Measurements from ENCODE around the gene ENO3.

The ENO3 gene

GRCh38 chr17:4938069-4938491, 12.8 kb upstream of the ENO3 start:
- no peak for DNase-seq

GRCh38 chr17:4938688-4939545, 12.0 kb upstream of the ENO3 start:
- no peak for DNase-seq

- no peak for DNase-seq
Observed at GRCh38 chr17:4939546-4939795, 11.4 kb upstream of the ENO3 start.

DNA sequence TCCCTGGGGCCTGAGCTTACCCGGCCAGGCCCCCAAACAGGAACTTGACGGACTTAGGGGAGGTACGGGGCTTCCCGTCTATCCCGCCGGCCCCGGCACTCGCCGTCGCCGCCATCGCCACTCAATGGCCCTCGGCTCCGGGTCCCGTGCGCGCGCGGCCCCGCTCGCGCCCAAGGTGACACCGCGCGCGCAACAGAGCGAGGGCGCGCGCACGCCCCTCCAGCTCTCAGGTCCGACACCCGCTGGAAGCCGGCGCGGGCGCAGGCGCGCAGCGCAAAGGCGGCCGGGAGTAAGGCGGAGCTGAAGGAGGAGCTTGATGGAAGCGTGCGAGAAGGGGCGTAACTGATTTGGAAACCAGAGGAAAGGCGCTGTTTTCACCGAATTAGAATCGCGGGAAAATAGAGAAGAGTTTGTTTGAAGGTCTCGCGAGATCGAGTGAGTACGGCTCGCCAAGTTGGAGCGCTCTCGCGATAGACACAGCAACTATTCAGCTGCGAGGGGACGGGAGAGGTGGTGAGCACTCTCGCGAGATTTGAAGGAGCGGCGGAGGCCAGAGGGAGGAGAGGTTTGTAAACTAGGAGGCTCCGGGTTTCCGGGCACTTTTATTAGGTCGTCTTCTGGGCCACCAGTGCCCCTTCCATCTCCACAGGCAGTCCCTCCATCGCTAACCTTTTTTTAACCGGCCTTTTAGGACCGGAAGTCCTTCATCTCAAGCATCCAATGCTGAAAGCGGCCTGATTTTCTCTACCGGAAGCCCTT, 10.9 kb upstream of the ENO3 start, which contains the start of the genes RNF167 and SLC25A11:
TSS of gene RNF167 (plus strand) at position 473 of the 759 bp plus-strand sequence. CDS start 642 bp downstream, outside the sequence.
TSS of gene SLC25A11 (minus strand) at position 251 of the 759 bp plus-strand sequence. CDS start at position 115, 136 bp downstream.
- DNase-seq = peak; percentile 97

DNA sequence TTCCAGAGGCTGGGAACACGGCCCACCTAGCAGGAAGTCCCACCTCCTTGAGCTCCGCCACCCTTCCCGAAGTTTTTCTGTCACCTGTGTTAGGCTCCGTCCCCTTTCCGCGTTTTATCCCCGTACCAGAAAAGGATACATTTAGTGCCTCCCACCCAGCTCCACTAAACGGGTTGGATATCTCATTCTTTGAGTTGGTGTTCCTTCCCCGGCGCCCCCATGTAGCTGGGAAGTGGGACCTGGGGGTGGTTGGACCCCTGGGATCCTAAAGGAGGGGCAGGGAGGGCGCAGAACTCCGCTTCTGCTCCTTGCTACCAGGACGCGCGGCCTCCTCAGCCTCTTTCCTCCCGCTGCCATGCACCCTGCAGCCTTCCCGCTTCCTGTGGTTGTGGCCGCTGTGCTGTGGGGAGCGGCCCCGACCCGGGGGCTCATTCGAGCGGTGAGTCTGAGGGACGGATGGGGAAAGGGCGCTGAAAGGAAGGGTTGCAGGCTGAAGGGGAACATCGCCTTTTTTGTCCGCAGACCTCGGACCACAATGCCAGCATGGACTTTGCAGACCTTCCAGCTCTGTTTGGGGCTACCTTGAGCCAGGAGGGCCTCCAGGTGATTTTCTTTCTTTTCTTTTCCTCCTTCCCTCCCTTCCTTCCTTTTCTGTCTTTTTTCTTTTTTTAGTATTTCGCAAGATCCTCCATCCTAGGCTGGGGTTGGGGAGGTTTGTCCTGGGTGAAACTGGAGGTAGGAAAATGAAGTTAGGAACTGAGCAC, 10.2 kb upstream of the ENO3 start:
- no peak for DNase-seq

- no peak for DNase-seq
Observed at GRCh38 chr17:4941319-4941610, 9.7 kb upstream of the ENO3 start.

- no peak for DNase-seq
Observed at GRCh38 chr17:4942760-4943508, 8.0 kb upstream of the ENO3 start.

GRCh38 chr17:4944163-4944553, 6.8 kb upstream of the ENO3 start:
- DNase-seq = no peak

DNA sequence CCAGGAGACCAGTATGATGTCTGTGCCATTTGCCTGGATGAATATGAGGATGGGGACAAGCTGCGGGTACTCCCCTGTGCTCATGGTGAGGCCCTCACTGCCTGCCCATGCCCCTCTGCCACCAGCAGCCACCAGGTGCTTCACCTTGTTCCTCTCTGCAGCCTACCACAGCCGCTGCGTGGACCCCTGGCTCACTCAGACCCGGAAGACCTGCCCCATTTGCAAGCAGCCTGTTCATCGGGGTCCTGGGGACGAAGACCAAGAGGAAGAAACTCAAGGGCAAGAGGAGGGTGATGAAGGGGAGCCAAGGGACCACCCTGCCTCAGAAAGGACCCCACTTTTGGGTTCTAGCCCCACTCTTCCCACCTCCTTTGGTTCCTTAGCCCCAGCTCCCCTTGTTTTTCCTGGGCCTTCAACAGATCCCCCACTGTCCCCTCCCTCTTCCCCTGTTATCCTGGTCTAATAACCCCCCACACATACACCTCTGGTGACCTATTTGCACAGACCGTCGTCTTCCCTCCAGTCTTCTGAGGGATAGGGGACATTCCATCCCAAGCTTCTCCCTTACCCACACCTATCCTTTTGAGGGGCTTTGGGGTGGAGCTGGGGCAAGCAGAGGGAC, 6.3 kb upstream of the ENO3 start:
- no peak for DNase-seq

- DNase-seq = no peak
Observed at GRCh38 chr17:4945176-4945943, 5.6 kb upstream of the ENO3 start.

- DNase-seq = no peak
Observed at GRCh38 chr17:4945944-4946280, 5.0 kb upstream of the ENO3 start.

DNA sequence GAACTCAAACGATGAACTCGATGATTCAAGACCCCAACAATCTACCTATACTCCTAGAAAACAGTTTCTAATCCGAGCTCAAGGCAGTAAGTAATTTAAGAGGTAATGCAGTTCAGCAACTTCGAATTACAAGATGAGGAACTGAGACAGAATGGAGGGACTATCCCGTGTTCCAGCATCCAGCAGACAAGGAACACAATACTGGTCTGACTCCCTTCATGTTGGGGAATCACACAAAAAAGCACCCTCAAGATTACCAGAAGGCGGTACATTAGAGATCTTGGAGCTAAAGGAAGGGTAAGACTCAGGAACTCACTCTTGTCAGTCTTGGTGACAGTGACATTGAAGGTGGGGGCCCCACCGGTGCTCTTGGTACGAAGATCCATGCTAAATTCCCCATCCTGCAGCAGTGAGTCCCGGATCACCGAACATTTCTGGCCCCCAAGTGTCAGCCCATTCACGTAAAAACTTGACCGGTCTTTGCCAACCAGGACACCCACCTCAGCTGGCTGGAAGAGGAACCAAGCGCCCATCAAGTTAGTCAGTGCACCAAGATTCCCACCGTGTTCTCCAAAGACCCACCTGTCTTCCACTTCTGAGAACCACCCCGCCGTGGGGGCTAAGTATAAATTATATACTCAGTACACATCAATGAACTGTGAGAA, 4.5 kb upstream of the ENO3 start:
- no peak for DNase-seq

- no peak for DNase-seq
Observed at GRCh38 chr17:4947010-4947410, 3.9 kb upstream of the ENO3 start.

GRCh38 chr17:4947411-4948165, 3.3 kb upstream of the ENO3 start:
- DNase-seq = no peak

DNA sequence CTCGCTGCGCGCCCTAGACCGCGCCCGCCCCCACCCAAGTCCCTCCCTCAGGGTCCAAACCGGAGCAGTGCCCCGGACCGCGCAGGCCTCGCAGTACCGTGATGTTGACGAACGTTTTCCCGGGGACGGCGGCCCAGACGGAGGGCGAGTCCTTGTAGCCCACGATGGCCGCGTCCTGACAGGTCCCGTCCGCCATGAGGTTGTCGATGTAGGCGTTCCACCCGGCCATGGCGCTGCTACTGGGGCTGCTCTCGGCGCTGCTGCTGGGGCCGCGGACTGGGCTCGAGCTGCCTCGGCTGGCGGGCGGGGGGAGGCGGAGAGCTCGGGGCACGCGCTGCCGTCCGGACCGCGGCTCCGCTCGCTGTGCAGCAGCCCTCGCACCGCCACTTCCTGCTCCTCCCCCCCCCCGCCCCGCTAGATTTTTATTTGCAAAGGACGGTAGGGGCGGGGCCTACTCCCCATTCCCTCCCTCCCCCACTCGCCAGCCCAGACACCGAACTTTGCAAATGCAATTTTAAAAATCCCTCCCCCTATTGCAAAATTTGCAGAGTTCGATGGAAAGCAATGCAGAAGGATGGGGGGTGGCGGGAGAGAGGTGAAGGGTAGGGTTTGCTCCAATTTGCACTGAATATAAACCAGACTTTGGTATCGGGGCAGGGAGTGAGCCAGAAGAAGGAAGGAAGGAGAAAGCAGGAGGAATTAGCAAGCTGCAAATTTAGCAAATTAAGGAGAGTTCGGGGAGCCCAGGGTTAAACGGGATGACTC, 2.6 kb upstream of the ENO3 start, which contains the start of gene PFN1:
TSS of gene PFN1 (minus strand) at position 365 of the 765 bp plus-strand sequence. CDS start at position 229, 136 bp downstream.
- DNase-seq = peak; percentile 70

- no peak for DNase-seq
Observed at GRCh38 chr17:4948931-4949320, 2.0 kb upstream of the ENO3 start.

GRCh38 chr17:4949321-4950074, 1.4 kb upstream of the ENO3 start:
- DNase-seq = no peak

GRCh38 chr17:4950075-4950745, 709 bp upstream of the ENO3 start:
- no peak for DNase-seq
